NOMO-1 treated with DMSO at 0.1 percent for 48 hours (cell line): ENCODE measurements around the gene PPP1R14D.

Experiments used
- DNase-seq: peaks from one replicate; lab custom pipeline; 2025; ENCODE audit not compliant: unreplicated experiment; lab: John Stamatoyannopoulos, UW

PPP1R14D gene

DNA sequence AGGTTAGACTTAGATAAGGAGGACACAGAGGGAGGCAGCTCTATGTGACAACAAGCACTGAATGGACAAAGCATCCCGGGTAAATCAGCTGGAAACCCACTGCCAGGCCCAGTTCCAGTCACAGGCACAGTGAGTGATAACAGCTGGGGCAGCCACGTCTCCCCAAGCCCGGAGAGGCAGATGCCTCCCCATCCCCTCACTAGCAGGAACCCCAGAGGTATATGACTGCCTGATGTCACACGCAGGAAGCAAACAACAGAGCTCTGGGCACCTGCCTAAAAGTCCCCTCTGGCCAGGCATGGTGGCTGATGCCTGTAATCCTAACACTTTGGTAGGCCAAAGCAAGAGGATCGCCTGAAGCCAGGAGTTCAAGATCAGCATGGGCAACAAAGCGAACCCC lies 40.5 kb downstream of the PPP1R14D start:
- no peak for DNase-seq

DNA sequence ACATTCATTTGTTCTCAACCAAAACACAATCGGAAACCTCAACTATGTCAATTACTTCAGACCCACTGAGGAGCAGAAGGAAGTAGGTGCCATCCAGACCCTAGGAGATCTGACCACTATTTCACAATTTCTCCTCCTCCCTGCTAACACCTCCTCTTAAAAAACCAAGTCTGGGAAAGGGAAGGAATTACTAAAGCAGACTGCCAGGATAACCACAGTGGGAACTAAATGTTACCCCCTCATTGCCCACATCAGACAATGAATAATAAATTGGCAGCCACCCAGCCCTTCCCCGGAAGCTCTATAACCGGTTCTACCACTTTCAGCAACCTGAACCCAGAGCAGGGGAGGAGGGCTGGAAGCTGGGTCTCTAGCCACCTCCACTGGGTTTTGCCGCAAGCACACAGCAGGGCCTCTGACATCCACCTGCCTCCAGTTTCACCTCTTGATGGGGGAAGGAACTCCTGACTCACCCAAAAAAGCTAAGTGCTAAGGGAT lies 41.1 kb downstream of the PPP1R14D start:
- peak; percentile 43 for DNase-seq

DNA sequence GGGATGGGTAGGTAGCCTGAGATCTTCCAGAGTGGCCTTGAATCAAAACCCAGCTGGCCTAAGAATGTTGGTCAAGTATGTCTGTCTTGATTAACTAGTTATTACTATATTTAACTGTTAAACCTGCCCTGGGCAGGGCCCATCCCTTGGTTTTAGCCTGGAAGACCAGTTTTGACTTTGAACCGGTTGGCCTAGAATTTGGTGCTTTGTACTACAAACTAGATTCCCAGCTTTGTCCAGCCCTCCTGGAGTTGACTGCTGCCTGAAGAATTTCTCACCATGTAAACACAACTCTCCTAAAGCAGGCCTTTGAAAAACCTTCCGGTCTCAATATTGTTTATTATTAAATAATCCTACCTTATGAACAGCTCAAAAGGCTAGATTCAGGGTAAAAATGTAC lies 42.7 kb downstream of the PPP1R14D start:
- DNase-seq: no peak

GRCh38 chr15:40785164-40785563 lies 43.3 kb downstream of the PPP1R14D start:
- no peak for DNase-seq

GRCh38 chr15:40782609-40783227 lies 45.8 kb downstream of the PPP1R14D start:
- DNase-seq: peak; percentile 15

- DNase-seq: no peak
Measured at GRCh38 chr15:40776537-40777141, 51.9 kb downstream of the PPP1R14D start.

DNA sequence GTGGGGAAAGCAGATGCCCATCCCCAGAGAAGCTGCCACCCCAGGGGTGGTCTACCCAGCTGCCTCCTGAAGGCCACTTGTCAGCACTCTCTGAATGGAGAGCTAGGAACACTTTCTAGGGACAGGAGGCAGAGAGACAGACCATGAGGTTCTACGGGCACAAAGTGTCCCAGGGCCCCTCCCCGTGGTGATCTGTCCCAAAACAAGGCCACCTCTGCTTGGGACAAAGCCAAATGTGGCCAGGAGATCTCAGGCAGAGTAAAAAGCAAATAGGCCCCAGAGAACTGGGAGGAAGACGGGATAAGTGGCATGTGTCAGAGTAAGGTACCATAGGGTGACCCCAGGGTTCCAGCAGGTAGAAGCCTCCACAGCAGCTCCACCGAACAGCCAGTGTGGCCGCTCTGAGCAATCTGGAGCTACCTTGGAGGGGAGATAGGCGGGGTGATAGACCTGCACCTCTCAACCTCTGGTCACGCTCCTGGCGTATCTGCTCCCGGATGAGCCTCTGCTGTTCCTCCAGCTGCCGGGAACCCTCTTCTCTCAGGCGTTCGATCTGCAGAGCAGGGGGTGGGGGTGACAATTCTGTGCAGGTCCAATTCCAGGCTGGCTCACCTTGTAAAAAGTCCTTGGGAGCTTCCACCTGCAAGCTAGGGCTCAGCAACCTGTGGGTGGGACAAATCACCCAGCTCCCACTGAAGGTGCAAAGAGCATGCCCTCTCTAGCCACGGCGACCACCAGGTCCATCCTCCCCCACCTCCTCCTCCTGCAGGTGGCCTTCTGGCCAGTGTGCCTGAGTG lies 52.6 kb downstream of the PPP1R14D start:
- no peak for DNase-seq

DNA sequence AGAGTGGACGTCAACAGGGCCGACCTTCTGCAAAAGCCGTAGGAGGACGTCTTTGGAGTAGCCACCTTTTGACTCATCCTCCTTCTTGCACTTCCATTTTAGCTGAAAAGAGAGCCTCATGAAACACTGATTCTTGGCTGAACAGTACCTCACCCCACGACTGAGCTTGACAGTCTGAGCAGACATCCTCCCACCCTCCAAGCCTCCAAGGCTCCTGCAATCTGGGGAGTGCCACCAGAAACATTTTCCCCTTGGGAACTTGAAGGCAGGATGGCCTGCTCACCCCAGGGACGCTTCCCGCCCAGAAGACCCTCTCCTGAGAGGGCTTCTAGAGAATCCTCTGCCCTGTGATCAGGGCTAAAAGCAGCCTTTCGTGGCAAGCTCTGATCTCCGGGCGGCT lies 53.5 kb downstream of the PPP1R14D start:
- no peak for DNase-seq

GRCh38 chr15:40773902-40774301 lies 54.6 kb downstream of the PPP1R14D start:
- no peak for DNase-seq

DNA sequence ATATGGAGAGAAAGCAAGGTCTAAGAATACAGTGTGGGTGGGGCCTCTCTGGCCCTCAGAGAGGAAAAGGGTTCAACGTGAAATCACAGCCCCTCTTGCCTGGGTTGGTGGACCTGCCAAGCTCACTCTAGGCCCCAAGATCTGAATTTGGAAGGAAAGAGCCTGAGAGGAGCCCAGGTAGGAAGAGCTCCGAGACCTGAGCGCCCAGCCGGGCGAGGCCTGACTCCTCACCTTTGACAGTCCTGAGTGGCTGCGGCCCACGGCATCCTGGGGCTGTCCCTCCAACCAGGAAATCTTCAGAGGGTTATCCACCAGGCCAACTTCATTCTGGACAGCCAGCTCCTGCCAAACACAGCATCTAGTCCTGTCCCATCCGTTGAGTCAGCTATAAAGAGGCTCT lies 55.0 kb downstream of the PPP1R14D start:
- DNase-seq: no peak

DNA sequence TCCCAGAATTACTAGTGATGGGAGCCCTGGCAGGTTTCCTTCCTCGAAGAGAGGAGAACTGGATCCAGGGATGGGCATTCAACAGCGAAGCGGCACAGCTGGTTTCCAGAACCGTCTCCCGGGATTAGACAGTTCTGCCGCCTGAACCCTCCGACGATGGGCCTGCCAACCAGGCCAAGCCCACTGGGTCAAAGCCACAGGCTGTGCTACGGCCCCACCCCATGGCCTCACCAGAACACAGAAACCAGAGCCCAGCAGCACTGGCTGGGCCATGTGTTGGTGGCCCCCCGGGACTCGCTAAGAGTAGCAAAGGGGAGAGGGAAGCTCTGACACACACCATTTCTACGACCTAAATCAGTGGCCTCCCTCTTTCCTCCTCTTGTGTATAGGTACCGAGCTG lies 56.5 kb downstream of the PPP1R14D start:
- no peak for DNase-seq

DNA sequence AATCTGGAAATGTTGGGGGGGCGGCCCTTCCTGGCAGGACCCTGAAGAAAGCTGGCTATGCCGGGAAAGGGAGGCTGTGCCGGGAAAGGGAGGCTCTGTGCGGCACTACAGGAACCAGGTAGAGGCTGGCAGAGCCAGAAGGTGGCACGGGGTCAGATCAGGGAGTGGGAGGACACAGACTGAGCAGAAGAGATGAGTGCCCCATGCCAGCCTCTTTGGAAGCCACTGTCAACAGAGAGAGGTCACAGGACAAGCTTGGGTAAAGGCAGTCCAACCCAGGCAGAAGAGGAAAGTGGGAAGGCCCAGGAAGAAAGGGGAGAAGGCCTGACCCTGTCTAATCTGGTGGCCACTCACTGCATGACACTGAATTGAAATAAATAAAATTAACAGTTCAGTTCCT lies 57.3 kb downstream of the PPP1R14D start:
- DNase-seq: no peak

GRCh38 chr15:40770147-40770721 lies 58.3 kb downstream of the PPP1R14D start:
- DNase-seq: no peak

GRCh38 chr15:40769274-40770146 lies 59.0 kb downstream of the PPP1R14D start, which contains the start of gene C15orf62:
C15orf62 (plus strand) TSS chr15:40769980; CDS start chr15:40770496, 516 bp downstream.
- peak; percentile 46 for DNase-seq

DNA sequence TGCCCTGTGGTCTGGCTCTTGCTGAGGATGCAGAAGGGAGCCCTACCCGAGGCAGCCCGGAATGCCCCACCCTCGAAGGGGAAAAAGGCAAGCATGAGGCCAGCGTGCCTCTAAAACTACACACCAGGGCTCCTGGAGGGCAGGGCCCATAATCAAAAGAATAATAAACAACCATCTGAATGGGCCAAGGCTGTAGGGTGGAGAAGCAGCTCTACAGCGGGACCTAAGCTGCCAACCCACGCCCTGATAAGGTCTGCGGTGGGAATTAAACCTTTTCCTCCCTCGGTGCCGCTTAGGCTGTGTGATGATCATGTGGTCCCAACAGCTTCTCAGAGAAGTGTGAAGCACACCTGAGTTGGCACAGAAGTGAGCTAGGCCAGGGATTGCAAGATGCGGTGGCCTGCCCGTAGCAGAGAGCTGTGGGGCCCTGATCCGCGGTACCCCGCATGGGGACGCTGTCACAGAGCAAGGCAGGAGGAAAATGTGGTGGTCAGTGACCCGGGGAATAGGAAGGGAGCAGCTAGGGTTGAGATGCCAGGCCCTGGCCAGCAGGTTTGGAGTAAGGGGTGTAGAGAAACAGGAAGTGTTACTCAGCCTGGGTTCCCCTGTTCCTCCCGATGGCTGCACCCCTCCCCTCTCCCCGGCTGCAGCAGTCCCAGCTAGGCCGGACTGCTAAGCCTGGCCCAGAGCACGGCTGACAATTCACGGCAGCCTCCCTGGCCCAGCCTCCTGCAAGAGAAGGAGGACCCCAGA lies 59.8 kb downstream of the PPP1R14D start:
- DNase-seq: no peak

DNA sequence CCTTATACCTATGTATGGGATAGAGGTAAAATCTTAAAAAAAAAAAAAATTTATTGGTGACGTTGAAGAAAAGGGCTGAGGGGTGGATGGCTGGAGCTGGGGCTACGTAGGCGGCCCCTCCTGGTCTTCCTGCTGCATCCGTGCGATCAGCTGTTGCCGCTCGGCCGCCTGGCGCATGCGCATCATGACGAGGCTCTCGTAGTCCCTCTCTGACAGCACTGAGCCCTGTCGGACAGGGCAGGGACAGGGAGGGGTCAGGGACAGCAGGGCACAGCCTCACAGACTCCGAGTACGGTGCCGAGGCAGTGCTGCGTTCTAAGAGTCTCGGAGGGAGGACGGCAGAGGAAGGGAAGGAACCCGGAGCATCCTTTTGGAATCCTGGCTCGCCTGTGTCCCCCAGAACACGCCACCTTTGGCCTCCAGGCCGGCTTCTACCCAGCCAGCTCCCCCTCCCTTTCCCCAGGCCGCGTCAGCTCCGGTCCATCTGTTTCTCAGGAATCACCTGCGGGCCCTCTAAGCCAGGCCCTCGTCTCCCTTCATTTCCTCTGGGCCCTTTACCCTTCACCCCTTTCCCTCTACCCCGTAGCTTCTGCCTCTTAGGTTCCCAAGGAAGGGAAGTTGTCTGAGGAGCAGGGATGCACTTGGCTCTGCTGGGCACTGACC lies 60.5 kb downstream of the PPP1R14D start:
- no peak for DNase-seq

DNA sequence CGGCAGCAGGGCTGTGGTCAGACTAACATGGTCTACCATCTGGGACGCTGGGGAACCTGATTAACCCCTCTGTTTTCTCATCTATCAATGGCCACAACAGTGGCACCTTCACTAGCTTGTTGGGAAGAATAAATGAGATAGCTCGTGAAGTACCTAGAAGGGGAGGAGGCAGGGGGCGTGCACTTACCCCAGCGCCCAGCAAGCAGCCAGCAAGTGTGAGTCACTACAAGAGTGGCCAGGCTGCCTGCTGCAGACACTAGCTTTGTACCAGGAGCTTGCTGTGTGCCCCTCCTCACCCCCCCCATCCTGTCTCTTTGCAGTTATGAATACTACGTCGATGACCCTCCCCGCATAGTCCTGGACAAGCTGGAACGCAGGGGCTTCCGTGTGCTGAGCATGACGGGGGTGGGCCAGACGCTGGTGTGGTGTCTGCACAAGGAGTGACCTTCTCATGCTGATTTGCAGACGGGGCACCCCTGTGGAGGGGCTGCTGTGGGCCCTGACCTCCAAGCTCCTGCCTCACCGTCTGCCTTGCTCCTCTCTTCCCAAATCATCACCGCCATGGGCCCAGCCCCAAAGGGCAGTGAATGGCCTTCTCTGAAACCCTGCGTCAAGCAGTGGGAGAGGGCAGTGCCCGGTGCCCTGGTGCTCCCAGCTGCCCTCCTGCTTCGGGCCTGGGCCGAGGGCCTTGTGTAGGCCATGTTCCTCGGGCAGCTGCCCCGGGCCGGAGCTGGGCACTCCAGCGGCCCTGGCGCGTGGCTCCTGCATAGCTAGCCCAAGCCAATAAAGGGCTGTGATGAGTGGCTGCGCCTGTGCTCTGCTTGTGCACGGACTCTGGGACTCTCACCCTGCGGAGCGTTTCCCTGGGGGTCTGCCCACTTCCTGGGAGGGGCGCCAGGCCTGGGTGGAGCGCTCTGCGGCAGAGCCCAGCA lies 61.3 kb downstream of the PPP1R14D start:
- DNase-seq: no peak

GRCh38 chr15:40766194-40766815 lies 62.2 kb downstream of the PPP1R14D start:
- no peak for DNase-seq
